Adrenal gland (tissue), 12 donors: ENCODE measurements around the gene CDKAL1. TPM values are rescaled to one million over a fixed set of nuclear protein-coding genes. Genes with fewer than 3 reads are reported as not detected.

Experiments used
- DNase-seq, 7 donors: peaks; one replicate each; pipeline ENCODE4 v3.0.0-alpha.2; 2019 to 2020
- H3K27ac ChIP-seq, 5 donors: fragments of 200-600 bp; sonication (generic) in 4 of 5; 1 replicate in 3 of 5; 2 replicates in 2 of 5; pipeline versions ENCODE4 v1.5.1 to v1.8.0; 2016 to 2020; ENCODE audit warnings: mild to moderate bottlenecking in 1 of 5
- H3K27me3 ChIP-seq: fragments of 200-600 bp; 2 replicates; pipeline ENCODE4 v1.8.0; 2021
- H3K36me3 ChIP-seq, 2 donors: fragments of 200-600 bp; replicated peaks in 1 of 2; 1 replicate in 1 of 2; 2 replicates in 1 of 2; pipeline versions ENCODE4 v1.5.1 to v1.8.0; 2018 to 2022
- H3K4me1 ChIP-seq, 2 donors: fragments of 200-600 bp; replicated peaks in 1 of 2; 1 replicate in 1 of 2; 2 replicates in 1 of 2; pipeline versions ENCODE4 v1.5.1 to v1.8.0; 2018 to 2021
- H3K4me3 ChIP-seq, 4 donors: fragments of 200-600 bp; sonication (generic) in 3 of 4; one replicate each; pipeline ENCODE4 v1.5.1; 2016 to 2018
- H3K9me3 ChIP-seq, 3 donors: fragments of 200-600 bp; sonication (generic) in 1 of 3; replicated peaks in 1 of 3; 1 replicate in 2 of 3; 2 replicates in 1 of 3; pipeline versions ENCODE4 v1.5.1 to v1.8.0; 2016 to 2021
- POLR2A ChIP-seq, 2 donors: fragments of 450-650 bp; IDR thresholded peaks; one replicate each; pipeline ENCODE4 v1.6.1; 2017; ENCODE audit warnings: antibody characterized with exemption in 2 of 2, mild to moderate bottlenecking in 2 of 2, moderate library complexity in 1 of 2
- WGBS, 4 donors: extraction: QIAGEN DNeasy Blood & Tissue Kit in 2 of 4; methylation state at CpG; one replicate each; pipeline versions ENCODE4 v1.1.5 to v1.1.7; 2013 to 2017; 5-methylcytosine and 5-hydroxymethylcytosine counted together
- intact Hi-C, 2 donors: fragments of 100-400 bp; cut with DNase I; formaldehyde crosslinking; loops; one replicate each; pipeline versions ENCODE4 v1.14.1 to v1.15.0; 2022 to 2023
- polyA plus RNA-seq, 3 donors: library from polyadenylated mRNA; stranded (reverse); fragments of 200-250 nt in 2 of 3; fragments of 350-450 nt in 1 of 3; fragmentation: Illumina TruSeq in 1 of 3; extraction: RNeasy Lipid Tissue Mini Kit (QIAGEN cat#74804) in 1 of 3; gene quantifications; one replicate each; pipeline ENCODE4 v1.2.3, GENCODE V29; 2013 to 2014
- total RNA-seq, 9 donors: library from RNA; depleted of rRNA in 4 of 9; stranded (reverse); fragments of >200 nt in 4 of 9; fragments of 120-200 nt in 1 of 9; fragmentation: NEBNext Ultra II Directional in 1 of 9; extraction: Animal tissue kit (Norgen Biotek cat#: 25700) in 1 of 9; gene quantifications; one replicate each; pipeline versions ENCODE4 v1.1.0 to v1.2.4, GENCODE V29; 2013 to 2023
- TF ChIP-seq, protein P1 (sequence below), 6 experiments: fragments of 450-650 bp in 4 of 6; fragments of 200-600 bp in 2 of 6; sonication (generic) in 1 of 6; IDR thresholded peaks; 1 replicate in 5 of 6; 2 replicates in 1 of 6; pipeline versions ENCODE4 v1.5.1 to v1.8.0; 2016 to 2021; ENCODE audit warnings: antibody characterized with exemption in 6 of 6, mild to moderate bottlenecking in 2 of 6, moderate library complexity in 1 of 6
- donor health status: healthy with polysubstance abuse.
- donor health status: Bipolar disorder and iron deficiency.
- donor health status: DM: yes; HTN: yes; CAD: no.
- donor health status: DM: no; HTN: no; CAD: no.
- donor health status: DM: no; HTN: no; CAD: no.
- donor health status: DM: yes; HTN: yes; CAD: no.

The CDKAL1 gene
- total and polyA plus RNA-seq, 12 donors = 3.9 to 21.1 (median 10.6) TPM

DNA sequence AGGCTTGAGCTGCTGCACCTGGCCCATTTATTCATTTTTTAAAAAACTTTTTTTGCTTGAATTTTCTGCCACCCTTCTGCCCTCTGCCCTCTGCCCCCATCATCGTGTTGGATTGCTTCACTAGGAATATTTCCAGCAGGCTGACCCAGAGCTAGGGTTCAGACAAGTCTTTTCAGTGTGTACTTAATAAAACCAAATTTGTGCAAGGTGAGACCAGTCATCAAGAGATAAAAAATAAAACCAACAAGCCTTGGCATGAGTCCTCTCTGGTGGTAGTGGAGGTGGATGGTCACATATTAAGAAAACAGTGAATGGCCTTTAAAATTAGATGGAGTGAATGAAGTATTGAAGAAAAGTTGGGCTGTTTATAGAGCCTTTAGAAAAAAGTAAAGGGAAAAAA, 239.6 kb downstream of the CDKAL1 start:
- no peaks in the 10 kb centered on the region for H3K27me3 ChIP-seq
- H3K27ac ChIP-seq = no peak overlapping the region
- no peak for TF ChIP-seq POLR2A (IDR thresholded peaks at IDR 0.05)
- TF ChIP-seq, protein P1, sequence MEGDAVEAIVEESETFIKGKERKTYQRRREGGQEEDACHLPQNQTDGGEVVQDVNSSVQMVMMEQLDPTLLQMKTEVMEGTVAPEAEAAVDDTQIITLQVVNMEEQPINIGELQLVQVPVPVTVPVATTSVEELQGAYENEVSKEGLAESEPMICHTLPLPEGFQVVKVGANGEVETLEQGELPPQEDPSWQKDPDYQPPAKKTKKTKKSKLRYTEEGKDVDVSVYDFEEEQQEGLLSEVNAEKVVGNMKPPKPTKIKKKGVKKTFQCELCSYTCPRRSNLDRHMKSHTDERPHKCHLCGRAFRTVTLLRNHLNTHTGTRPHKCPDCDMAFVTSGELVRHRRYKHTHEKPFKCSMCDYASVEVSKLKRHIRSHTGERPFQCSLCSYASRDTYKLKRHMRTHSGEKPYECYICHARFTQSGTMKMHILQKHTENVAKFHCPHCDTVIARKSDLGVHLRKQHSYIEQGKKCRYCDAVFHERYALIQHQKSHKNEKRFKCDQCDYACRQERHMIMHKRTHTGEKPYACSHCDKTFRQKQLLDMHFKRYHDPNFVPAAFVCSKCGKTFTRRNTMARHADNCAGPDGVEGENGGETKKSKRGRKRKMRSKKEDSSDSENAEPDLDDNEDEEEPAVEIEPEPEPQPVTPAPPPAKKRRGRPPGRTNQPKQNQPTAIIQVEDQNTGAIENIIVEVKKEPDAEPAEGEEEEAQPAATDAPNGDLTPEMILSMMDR (IDR thresholded peaks at IDR 0.05) = no peak
- H3K4me3 ChIP-seq = no peak overlapping the region
- 80 to 100% (median 92%) methylated on average over 1 of the region's 1 CpG for WGBS, 4 donors
- H3K4me1 ChIP-seq = no peaks in the 10 kb centered on the region
- no peaks in the 10 kb centered on the region for H3K36me3 ChIP-seq
- no peaks in the 10 kb centered on the region for H3K9me3 ChIP-seq
- DNase-seq = no peak
- intact Hi-C loops = no loop called here

DNA sequence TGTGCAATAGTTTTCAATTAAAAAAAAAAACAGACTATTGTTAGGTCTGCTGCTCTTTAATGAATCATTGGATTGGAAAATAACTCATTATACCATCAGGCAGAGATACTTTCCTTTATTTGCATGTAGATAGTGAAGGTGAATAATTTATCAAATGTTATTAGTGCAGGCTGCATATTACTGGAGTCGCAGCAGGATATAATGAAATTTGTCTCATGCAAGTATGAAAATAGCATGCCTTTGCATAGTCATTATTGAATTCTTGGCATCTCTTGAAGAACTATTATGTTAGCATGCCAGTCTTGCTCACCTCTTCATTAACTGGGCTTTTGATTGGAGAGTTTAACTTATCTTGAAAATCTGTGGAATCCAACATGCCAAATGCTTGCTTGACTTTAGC, 241.7 kb downstream of the CDKAL1 start:
- no peaks in the 10 kb centered on the region for H3K36me3 ChIP-seq
- no peak overlapping the region for H3K4me3 ChIP-seq
- no peaks in the 10 kb centered on the region for H3K4me1 ChIP-seq
- H3K9me3 ChIP-seq = no peaks in the 10 kb centered on the region
- intact Hi-C loops = no loop called here
- TF ChIP-seq, protein P1 (IDR thresholded peaks at IDR 0.05) = no peak
- TF ChIP-seq POLR2A (IDR thresholded peaks at IDR 0.05) = no peak
- no peaks in the 10 kb centered on the region for H3K27me3 ChIP-seq
- 83 to 95% (median 89%) methylated on average over 1 of the region's 1 CpG for WGBS, 4 donors
- H3K27ac ChIP-seq = no peak overlapping the region
- no peak for DNase-seq

- TF ChIP-seq, protein P1 (IDR thresholded peaks at IDR 0.05) = no peak
- TF ChIP-seq POLR2A (IDR thresholded peaks at IDR 0.05) = no peak
- no peak for DNase-seq
- Histone ChIP-seq H3K27me3 (no peaks in the 10 kb centered on the region), H3K36me3 (no peaks in the 10 kb centered on the region), H3K27ac (no peak overlapping the region), H3K4me1 (no peaks in the 10 kb centered on the region), H3K4me3 (no peak overlapping the region), H3K9me3 (no peaks in the 10 kb centered on the region)
- intact Hi-C loops = no loop called here
These were observed 243.5 kb downstream of the CDKAL1 start for GRCh38 chr6:20777801-20778200.

DNA sequence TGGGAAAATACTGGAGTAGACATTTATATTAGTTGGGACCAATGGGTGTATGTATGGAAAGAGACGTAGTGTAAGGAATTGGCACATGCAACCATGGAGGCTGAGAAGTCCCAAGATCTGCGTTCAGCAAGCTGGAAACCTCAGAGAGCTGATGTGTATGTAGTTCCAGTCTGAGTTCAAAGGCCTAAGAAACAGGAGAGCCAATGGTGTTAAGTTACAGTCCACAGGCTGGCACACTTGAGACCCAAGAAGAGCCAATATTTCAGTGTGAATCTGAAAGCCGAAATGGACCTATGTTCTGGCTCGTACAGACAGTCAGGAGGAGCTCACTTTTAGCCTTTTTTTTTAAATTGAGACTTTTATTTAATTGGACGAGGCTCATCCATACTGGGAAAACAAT, 244.2 kb downstream of the CDKAL1 start:
- intact Hi-C loops = no loop called here
- WGBS, 4 donors = 96 to 97% (median 97%) methylated on average over 5 of the region's 5 CpGs

More for the DNA sequence above, 244.2 kb downstream of the CDKAL1 start:
- Histone ChIP-seq H3K27ac (no peak overlapping the region), H3K27me3 (no peaks in the 10 kb centered on the region), H3K36me3 (no peaks in the 10 kb centered on the region), H3K9me3 (no peaks in the 10 kb centered on the region), H3K4me3 (no peak overlapping the region), H3K4me1 (no peaks in the 10 kb centered on the region)
- no peak for TF ChIP-seq POLR2A (IDR thresholded peaks at IDR 0.05)
- TF ChIP-seq, protein P1 (IDR thresholded peaks at IDR 0.05) = no peak
- DNase-seq = no peak
